GM18873 (cell line): ENCODE data around the gene MPP3.
"Not testable (repeated sequence)": the region's sequence is repeated elsewhere in the genome, so short reads cannot be mapped to it uniquely, and the experiment has no call there.

ENCODE experiments used
- ATAC-seq: cut with Tn5 transposase; IDR thresholded peaks from one replicate; pipeline ENCODE4 v1.9.1; 2021; ENCODE audit warnings: mild to moderate bottlenecking, moderate library complexity, moderate number of reproducible peaks; ENCODE audit not compliant: unreplicated experiment, low FRiP score

The MPP3 gene

DNA sequence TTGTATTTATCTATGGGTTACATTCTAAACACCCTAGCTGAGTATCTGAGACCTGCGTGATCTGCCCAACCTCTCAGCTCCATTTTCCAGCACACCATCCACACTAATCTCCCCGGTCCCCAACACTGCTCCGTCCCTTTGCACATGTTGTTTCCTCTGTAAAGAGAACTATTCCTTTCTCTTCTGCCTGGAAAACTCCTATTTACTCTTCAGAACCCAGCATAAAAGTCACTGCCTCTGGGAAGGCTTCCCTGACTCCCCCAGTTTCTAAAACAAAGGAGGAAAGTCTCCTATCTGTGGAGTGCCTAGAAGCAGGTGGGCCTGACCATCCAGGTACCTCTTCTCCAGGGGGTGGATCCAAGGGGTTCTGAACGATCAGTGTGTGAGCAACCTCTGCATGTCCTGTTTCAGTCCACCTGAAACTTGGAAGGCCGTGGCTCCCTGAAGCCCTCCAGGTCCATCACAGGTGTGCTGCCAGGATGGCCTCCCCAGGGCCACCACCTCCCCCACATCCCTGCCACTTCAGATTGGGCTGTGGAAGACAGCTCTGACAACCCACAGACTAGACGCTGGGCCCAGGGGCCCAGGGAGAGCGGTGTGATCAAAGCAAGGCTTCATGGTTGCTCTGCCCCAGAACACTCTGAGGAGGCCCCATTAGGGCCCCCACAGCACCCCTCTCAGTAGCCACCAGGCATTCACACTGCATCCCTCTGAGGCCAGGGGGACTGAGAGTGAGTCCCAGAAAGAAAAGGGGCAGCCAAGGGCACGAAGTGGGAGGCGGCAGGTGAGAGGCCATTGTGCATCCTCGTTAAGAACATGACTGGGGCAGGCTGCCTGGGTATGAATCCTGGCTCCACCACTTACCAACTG is 20.3 kb downstream of the MPP3 start:
- no peak for ATAC-seq

DNA sequence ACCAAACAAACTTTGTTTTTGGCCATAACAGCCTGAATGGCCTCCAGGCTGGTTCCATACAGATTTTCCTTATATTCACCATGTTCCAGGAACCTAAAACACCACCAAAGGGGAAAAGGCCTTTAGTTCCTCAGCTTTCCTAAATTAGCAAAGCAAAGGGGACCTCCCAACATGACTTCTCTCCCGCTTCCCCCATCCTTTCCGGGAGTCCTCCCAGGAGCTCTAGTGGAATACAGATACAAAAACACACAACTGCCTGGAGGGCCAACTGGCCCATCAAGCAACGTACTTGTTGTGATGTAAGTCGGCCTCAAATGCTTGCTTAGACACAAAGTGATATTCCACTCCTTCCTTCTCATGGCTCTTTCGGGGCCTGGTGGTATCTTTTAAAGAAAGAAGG is 22.1 kb downstream of the MPP3 start:
- no peak for ATAC-seq

DNA sequence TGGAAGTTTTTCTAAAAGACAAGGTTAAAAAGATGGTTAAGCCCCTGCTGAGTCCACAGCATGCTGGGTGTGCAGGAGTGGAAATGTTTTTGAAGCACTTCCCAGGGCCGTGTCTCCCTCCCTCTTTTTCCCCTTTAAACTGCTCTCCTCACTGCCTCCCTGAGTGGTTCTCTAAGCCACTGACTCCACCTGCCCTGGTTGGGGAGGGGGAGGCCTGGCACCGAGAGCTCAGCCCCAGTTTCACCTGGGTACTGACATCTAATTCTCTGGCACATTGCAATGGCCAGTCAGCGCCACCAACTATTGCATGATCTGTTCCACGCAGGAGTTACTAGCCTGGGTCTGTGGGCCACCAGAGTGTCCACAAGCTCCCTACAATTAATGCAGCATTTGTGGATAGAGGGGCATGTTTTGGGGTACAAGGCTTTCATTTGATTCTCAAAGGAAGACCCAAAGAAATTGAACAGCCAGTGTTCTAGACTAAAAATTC is 22.7 kb downstream of the MPP3 start:
- no peak for ATAC-seq

DNA sequence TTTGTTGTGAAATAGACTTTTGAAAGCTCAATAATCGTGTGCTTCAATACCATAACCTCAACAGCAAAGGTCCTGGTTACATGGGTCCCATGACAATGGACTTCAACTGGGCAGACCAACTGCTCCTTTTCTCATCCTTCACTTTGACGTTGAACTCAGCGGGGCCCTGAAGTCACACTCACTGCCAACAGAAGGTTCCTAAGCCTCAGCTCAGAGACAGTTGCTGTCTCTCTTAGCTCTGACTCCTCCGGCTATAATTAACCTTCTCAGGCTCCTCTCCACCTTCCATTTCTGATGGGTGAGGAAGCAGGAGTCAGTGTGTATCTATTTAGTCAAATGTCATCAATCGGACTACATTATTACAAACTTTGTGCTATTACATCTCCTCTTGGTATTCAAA is 23.8 kb downstream of the MPP3 start:
- no peak for ATAC-seq

DNA sequence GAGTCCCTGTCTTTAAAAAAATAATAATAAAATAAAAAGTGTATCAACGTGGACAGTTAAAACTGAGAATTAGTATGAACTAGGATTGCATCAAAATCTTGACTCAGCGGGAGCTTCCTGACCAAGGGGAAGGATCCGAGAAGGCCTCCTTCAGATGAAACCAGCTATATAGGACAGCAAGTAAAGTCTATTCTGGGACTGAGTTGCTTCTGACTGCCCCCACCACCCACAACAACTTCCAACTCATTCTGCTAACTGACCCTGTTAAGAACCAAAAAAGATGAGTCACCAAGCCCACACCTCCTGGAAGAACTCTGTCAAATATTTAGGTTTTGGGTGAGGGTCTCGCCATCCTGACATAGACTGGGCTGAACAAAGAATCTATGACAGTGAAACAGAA is 24.9 kb downstream of the MPP3 start:
- ATAC-seq = no peak

DNA sequence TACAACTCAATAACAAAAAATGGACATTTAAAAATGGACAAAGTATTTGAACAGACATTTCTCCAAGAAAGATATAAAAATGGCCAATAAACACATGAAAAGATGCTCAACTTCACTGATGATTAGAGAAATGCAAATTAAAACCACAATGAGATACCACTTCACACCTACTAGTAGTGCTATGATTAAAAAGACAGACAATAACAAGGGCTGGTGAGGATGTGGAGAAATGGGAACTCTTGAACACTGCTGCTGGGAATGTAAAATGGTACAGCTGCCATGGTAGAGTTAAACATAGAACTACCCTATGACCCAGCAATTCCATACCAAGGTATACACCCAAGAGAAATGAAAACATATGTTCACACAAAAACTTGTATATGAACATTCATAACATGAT is 27.8 kb downstream of the MPP3 start:
- no peak for ATAC-seq

DNA sequence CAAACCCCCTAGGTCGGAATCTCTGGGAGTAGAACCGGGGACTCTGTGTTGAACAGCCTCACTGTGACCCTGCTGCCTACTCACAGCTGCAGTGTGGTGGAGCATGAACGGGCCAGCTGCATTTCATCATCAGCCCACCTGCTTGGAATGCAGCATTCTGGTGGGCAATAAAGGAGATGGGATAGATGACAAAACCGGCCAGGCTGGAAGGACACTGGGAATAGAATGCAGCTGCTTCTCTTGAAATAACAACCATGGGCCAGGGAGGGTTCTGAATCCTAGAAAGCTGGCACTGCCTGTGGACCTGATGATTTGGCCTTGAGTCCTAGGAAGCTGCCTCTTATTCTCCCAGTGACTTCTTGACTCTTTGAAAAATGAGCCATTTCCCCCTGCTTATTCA is 29.2 kb downstream of the MPP3 start:
- no peak for ATAC-seq

DNA sequence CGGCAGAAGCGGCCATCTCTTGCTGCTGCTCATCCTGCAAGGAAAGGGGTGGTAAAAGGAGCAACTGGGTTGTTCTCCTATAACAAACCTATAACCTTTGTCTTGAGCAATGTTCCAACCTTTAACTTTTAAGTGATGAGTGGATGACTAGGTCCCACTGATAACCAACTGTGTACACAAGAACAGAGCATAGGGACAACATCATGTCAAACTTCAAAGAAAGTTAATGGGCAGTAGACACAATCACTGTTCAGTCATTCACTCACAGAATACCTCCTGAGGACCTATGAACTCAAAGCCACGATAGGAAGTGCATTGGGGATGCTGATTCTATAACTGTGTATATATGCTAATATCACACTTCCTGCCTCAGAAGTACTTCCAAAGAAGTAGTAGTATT is 31.1 kb downstream of the MPP3 start:
- ATAC-seq = no peak

DNA sequence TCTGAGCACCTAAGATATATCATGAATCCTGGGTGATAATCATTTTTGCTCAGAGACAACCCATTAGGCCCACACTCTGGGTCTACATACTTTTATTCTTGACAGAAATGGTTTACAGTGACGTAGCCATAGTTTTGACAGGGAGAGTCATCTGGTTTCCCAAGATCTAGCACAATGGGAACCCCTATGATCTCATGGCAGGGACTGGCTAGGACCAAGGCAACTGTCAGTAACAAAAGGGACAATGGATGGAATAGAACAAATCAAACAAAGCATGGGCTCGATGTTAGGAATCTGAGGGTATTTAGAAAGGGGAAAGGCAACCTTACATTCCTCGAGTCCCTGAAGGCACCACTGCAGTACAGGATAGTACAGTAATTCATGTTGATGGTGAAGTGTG is 32.2 kb downstream of the MPP3 start:
- no peak for ATAC-seq

DNA sequence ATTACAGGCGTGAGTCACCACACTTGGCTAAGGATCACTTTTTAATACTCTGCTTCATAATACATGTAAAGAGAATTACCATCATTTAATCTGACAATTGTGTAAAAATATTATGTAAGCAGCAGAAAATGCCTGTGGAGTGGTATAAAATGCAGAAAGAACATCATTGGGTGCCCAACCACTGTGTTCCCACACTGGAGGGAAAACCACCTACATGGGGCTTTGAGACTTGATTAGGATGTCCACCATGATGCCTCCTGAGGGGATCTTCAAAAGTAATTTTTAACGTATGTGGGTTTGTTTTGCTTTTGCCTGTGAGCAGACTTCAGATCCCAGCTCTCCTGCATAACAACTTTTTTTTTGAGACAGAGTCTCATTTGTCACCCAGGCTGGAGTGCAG is 33.9 kb downstream of the MPP3 start:
- ATAC-seq = no peak

DNA sequence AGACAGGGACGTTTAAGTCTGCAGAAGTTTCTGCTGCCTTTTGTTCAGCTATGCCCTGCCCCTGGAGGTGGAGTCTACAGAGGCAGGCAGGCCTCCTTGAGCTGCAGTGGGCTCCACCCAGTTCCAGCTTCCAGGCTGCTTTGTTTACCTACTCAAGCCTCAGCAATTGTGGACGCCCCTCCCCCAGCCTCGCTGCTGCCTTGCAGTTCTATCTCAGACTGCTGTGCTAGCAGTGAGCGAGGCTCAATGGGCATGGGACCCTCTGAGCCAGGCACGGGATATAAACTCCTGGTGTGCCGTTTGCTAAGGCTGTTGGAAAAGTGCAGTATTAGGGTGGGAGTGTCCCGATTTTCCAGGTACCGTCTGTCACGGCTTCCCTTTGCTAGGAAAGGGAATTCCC is 34.9 kb downstream of the MPP3 start:
- not testable (repeated sequence) for ATAC-seq

DNA sequence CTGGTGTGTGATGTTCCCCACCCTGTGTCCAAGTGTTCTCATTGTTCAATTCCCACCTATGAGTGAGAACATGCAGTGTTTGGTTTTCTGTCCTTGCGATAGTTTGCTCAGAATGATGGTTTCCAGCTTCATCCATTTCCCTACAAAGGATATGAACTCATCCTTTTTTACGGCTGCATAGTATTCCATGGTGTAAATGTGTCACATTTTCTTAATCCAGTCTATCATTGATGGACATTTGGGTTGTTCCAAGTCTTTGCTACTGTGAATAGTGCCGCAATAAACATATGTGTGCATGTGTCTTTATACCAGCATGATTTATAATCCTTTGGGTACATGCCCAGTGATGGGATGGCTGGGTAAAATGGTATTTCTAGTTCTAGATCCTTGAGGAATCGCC is 40.3 kb downstream of the MPP3 start:
- not testable (repeated sequence) for ATAC-seq

DNA sequence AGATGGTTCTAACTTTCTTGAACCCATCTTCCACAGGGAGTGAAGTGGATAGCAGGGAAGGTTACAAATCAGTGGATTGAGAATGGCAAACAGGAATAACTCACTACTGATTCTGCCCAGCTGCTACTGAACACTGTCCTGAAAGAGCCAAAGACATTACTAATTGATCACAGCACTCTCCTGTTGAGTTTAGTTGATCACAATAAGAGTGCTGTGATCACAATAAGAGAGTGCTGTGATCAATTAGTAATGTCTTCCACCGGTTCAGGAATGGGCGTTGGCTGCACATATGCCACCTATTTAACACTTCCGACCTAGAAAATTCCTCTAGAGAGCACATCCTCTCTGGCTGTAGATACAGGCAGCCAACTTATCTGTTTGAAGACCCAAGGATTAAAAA is 41.4 kb downstream of the MPP3 start:
- no peak for ATAC-seq

DNA sequence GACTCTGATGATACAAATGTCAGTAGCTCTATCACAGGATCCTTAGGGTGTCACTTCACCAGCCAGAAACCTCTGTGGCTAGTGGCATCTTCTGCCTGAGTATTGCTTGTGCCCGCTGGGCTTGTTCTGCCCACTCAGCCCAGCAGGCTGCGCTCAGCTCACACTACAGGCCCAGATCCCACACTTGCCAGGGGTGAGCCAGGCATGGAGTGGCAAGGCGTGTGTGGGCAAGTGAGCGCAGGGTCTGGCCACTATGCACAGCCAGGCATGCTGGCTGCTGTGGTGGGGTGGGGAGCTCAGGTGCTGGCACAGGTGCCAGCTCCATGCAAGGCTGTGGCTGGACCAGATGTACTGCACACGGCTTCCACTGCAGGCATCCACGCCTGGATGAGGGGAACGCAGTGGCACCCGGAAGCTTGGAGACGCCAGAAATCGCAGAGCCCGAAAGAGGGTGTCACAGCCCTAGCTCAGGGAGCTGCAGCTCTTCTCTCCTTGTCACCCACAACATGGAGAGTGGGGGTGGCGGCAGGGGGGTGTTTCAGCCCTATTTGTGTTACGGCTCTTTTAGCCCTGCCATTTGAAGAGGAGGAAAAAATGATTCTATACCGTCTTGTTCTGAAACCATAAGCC is 42.5 kb downstream of the MPP3 start:
- no peak for ATAC-seq

DNA sequence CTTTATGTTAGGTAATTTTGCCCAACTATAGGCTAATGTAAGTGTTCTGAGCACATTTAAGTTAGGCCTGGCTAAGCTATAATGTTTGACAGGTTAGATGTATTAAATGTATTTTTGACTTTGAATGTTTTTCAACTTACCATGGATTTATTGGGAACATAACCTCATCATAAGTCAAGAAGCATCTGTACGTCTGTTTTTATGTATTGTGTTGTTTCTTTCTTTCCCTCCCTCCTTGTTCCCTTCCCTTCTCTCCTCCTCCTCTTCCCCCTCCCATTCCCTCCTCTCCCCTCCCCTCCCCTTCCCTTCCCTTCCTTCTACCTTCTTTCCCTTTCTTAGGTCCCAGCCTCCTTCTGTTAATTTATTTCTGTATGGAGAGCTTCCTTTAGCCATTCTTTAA is 43.5 kb downstream of the MPP3 start:
- ATAC-seq = no peak

DNA sequence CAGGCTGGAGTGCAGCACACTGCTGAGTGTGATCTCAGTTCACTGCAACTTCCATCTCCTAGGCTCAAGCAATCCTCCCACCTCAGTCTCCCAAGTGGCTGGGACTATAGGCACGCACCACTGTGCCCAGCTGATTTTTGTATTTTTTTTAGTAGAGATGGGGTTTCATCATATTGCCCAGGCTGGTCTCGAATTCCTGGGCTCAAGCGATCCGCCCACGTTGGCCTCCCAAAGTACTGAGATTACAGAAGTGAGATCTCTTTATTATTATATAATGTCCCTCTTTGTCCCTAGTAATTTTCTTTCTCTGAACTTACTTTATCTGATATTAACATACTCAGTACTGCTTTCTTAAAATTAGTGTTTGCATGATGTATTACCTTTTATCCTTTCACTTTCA is 44.4 kb downstream of the MPP3 start:
- ATAC-seq = no peak

DNA sequence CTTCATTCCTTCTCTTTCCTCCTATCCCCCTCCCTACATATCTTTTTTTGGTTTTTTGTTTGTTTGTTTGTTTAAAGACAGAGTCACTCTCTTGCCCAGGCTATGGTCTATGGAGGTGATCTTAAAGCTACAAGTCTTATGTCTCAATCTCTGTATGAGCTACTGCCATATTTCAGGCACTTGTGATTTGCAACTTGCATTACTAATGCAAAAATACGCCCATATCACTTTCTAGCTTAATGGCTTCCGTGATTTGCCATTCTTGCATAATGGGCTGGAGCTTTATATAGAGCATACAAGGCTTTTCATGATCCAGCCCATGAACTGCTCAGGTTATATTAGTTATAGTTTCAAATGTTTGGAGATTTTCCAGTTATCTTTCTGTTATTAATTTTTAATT is 45.2 kb downstream of the MPP3 start:
- no peak for ATAC-seq

DNA sequence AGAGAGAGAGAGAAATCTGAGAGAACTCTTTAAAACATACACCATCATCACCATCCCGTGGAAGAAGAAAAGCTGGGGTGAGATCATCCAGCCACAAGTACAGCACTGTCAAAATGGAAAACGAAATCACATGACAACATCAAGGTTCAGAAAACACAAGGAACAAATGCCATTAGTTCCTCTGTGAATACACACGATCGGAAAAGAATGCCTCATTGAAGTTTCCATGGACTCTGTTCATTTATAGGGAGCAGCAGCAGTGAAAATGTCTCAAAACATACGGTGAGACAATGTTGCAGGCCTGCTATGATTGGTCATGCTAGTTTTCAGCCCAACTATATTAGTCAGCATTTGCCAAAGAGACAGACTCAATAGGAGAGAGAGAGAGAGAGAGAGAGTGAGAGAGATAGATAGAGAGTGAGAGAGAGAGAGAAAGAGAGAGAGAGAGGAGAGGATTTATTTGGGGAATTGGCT is 48.3 kb downstream of the MPP3 start:
- ATAC-seq = no peak

DNA sequence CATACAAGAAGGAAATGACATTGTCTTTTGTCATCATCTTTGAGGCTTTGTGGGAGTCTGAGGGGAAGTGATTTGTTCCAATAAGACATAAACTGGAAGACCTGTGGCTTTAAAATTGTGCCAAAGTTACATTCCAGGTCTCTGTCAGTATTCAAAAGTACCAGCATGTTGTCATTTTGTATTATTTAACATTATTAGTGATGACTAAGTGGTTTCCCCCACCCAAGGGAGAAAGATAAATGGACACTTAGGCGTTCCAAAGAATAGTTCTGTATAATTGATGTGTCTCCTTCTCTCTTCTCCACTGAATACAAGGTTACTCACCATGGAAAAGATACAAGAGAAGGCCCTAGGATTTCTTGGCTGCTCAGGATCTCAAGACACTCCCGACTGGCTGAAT is 48.9 kb downstream of the MPP3 start:
- no peak for ATAC-seq

DNA sequence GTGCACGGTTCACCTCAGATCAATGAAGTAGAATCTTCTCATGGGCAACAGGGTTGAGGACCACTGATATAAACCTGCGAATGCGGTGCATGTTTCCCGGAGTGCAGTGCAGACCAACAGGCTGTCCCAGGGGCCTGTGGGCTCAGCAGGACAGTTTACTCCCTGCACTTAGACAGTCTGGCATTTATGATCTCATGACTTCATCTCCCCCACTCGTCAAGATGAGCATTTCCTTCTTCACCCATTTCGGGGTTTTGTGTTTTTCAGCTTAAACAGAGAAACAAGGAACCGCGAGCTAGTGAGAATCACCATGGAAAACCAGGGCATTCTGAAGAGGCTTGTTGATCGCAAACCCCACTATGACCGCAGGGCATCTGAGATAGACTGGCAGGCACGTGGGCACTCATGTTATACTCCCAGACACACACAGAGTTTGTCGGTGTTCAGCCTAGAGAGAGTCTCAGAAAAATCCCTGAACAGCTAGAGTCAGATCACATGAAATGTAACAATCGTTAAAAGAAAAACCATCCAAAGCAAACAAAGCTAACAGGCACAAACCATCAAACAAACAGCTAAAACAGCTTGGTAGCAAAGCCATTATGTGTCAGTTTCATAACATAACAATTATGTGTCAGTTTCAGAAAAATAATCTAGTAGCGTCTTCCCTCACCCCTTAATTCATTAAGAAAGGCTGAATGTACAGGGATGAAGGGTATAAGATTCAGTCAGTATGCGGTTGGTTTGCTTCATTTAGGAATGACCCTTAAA is 49.8 kb downstream of the MPP3 start:
- ATAC-seq = no peak

DNA sequence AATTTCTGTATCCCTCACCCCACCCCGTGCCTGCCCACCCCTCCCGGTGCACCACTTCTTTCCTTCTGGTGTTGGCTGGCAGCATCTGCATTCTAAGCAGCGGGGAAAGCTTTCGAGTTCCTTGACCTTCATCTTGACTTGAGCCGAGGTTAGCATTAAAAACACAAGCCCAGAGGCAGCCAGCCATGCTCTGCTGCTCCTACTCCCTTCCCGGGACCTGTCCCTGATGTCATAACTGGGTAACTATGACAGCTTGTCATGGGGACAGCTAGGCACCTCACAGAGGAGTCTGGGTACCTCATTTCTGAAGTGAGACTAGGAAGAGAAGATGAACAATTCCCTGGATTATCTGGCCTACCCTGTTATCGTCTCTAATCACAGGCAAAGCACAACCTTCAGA is 52.8 kb downstream of the MPP3 start, which contains the start of gene CFAP97D1:
Gene CFAP97D1 (plus strand): TSS at position 301 of the 400 bp plus-strand sequence. CDS start 28 bp downstream, at position 329.
- ATAC-seq = no peak
